Measurements from ENCODE around the gene PSMB7.

DNA sequence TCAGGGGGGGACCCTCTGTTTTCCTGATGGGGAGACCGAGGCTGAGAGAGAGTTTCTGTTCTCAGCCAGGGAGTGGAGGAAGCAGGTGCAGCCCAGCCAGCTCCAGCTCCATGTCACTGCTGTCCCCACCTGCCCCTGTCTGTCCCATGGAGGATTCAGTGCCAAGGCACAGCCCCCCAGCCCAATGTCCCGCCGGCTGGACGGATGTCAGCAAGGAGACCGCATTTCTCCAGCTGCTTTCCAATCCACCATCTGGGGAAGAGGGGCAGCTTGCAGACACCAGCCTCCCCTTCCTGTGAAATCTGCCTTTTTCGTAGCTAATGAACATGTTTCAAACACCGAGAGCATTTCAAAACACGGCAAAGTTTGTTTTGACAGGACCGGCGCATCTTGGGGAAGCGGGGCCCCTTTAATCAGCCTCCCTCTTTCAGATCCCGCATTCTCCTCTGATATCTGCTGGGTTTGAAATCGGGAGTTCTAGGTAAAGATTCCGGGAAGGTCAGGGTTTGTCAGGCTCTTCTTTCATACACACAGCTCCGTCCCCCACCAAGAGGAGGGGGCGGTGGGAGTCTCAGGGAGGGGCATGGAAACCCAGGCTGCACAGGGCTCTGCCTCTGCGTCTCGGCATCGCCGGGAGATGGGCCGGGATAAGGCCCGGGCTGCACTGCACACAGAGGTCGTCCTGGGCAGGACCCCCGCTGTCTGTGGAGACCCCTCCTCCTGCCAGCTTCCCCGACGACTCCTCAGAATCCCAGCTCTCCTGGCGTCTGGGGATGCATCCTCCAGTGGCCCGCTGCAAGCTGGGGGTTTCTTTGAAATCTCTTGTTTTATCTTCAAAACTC lies 82.7 kb downstream of the PSMB7 start:
- TF ChIP-seq CTCF (IDR thresholded peaks at IDR 0.05) (no peak), POLR2A (IDR thresholded peaks at IDR 0.05) (no peak)

Measured in lower leg skin (tissue), 3 donors.